ENCODE measurements around the gene CDC34.

Gene CDC34

DNA sequence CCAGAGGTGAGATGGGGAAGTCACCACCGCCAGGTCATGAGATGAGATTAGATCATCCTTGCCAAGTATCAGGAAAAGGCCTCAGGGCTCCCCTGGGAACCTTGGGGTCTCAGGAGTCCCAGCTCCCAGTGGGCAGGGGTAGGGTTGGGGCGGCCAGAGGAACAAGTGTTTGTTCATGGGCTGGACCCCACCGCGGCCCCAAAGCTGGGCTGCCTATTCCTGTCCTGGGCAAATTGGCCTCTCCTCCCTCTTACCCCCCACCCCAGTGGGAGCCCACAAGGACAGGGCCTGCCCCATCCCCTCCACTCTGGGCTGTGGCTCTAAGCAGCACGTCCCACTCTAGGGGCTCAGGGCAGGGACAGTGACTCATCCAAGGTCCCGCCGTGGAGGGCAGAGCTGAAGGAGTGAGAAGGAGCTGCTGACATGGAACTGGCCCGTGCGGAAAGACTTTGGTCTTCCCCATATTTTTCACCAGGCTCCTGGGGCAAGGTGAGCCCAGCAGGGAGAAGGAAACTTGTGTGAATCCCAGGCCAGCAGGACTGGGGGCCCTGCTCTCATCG lies 54.1 kb downstream of the CDC34 start:
- H3K4me1 ChIP-seq (ENCODE audit: control insufficient read depth in 1 of 2, insufficient read depth in 1 of 2, low read depth in 1 of 2, low read length in 1 of 2), result no peaks in the 10 kb centered on the region
- H3K36me3 ChIP-seq, result peaks cover 33% of the 10 kb centered on the region
- H3K9me3 ChIP-seq, result no peaks in the 10 kb centered on the region
- H3K27me3 ChIP-seq, result peaks cover 55% of the 10 kb centered on the region
- TF ChIP-seq, protein P1, sequence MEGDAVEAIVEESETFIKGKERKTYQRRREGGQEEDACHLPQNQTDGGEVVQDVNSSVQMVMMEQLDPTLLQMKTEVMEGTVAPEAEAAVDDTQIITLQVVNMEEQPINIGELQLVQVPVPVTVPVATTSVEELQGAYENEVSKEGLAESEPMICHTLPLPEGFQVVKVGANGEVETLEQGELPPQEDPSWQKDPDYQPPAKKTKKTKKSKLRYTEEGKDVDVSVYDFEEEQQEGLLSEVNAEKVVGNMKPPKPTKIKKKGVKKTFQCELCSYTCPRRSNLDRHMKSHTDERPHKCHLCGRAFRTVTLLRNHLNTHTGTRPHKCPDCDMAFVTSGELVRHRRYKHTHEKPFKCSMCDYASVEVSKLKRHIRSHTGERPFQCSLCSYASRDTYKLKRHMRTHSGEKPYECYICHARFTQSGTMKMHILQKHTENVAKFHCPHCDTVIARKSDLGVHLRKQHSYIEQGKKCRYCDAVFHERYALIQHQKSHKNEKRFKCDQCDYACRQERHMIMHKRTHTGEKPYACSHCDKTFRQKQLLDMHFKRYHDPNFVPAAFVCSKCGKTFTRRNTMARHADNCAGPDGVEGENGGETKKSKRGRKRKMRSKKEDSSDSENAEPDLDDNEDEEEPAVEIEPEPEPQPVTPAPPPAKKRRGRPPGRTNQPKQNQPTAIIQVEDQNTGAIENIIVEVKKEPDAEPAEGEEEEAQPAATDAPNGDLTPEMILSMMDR (IDR thresholded peaks at IDR 0.05), result no peak
- H3K4me3 ChIP-seq (ENCODE audit: low read depth in 1 of 2, low read length in 1 of 2), result no peak overlapping the region
- H3K27ac ChIP-seq, result no peak overlapping the region

DNA sequence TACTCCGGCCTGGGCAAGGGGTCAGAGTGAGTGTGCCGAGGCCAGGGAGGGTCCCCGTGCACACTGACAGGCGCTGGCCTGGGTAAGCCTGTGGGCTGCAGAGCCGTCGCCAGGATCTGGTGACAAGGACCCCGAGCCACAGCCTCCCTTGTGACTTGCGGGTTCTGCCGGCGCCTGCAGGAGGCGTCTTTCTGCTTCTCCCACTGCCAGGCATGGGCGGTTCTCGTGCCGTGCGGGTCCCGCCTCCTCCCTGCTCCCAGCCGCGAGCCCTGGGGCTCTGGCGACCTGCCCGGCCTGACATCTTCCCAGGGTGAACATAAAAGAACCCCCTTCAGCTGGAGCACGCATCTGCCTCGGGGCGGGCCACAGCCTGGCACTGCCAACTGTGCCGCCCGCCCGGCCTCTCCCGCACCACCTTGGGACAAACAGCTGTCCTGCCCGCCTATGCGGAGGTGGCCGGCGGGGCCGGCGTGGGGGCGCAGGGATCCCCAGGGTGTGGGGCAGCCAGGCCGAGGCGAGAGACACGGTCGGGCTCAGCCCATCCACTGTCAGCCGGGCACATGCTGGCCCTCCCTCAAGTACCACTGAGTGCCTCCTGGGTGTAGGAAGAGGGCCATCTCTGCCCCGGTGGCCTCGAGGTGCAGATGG lies 56.7 kb downstream of the CDC34 start:
- H3K4me3 ChIP-seq (ENCODE audit: low read depth in 1 of 2, low read length in 1 of 2), result no peak overlapping the region
- H3K27ac ChIP-seq, result no peak overlapping the region
- no peaks in the 10 kb centered on the region for H3K9me3 ChIP-seq
- H3K36me3 ChIP-seq, result peaks cover 7% of the 10 kb centered on the region
- H3K4me1 ChIP-seq (ENCODE audit: control insufficient read depth in 1 of 2, insufficient read depth in 1 of 2, low read depth in 1 of 2, low read length in 1 of 2), result no peaks in the 10 kb centered on the region
- TF ChIP-seq, protein P1 (IDR thresholded peaks at IDR 0.05), result no peak
- H3K27me3 ChIP-seq, result peaks cover 81% of the 10 kb centered on the region

DNA sequence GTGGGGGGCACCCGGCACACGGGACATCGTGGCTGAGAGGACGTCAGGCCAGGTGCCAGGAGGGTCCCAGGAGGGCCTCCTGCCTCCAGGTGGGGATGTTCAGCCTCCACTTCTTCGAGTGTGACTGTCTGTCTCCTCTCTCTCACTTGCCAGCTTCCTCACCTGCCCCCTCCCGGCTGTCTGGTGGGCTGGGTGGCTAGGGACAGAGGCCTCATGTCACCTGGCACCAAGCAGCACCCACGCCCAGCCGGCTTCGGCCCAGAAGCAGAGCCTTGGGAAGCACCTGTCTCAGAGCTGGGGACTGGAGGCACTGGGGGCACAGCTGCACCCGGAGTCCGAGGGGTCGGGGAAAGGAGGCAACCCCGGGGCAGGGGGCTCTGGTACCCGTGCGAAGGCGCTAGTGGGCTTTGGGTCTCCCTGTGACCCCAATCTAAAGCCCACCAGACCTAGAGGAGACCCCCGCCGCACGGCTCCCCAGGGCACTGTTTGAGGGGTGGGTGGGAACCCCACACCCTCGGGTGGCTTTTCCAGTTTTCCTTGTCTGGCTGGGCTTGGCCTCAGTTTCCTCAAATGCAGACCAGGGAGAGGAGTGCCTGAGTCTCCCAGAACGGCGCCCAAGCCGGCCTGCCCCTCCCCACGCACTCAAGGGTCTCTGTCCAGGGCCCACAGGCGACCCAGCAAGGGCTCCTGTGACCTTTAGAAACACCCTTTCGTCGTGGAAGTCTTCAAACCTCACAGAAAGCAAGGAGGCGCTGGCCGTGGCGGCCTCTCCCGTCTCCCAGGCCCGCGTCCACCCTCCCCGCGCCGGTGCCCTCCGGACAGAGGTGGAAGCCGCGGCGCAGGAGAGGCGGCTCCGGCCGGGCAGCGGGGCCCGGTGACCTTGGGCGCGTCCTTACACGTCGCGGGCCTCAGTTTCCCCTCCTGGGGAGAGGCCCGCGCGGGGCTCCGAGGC lies 57.5 kb downstream of the CDC34 start:
- Histone ChIP-seq H3K27me3 (peaks cover 89% of the 10 kb centered on the region), H3K4me3 (ENCODE audit: low read depth in 1 of 2, low read length in 1 of 2) (no peak overlapping the region), H3K9me3 (no peaks in the 10 kb centered on the region), H3K36me3 (no peaks in the 10 kb centered on the region), H3K4me1 (ENCODE audit: control insufficient read depth in 1 of 2, insufficient read depth in 1 of 2, low read depth in 1 of 2, low read length in 1 of 2) (no peaks in the 10 kb centered on the region), H3K27ac (no peak overlapping the region)
- TF ChIP-seq, protein P1 (IDR thresholded peaks at IDR 0.05), result no peak

DNA sequence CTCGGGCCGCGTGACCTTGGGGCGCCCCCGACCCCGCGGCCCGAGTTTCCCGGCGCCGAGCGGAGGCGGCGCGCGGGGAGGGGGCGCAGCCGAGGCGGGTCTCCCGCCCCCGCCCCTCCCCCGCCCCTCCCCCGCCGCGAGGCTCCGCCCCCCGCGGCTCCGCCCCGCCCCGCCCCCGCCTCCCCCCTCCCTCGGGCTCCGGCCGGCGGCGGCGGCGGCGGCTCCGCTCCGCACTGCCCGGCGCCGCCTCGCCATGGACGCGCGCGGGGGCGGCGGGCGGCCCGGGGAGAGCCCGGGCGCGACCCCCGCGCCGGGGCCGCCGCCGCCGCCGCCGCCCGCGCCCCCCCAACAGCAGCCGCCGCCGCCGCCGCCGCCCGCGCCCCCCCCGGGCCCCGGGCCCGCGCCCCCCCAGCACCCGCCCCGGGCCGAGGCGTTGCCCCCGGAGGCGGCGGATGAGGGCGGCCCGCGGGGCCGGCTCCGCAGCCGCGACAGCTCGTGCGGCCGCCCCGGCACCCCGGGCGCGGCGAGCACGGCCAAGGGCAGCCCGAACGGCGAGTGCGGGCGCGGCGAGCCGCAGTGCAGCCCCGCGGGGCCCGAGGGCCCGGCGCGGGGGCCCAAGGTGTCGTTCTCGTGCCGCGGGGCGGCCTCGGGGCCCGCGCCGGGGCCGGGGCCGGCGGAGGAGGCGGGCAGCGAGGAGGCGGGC lies 58.3 kb downstream of the CDC34 start, which contains the start of gene HCN2:
HCN2 (plus strand) TSS at position 189 of the 703 bp plus-strand sequence; CDS start at position 254, 65 bp downstream.
- H3K4me3 ChIP-seq (ENCODE audit: low read depth in 1 of 2, low read length in 1 of 2), result no peak within 1 kb of the TSS
- TF ChIP-seq, protein P1 (IDR thresholded peaks at IDR 0.05), result no peak
- peaks cover 92% of the 10 kb centered on the region for H3K27me3 ChIP-seq
- H3K27ac ChIP-seq, result no peak within 1 kb of the TSS
- no peaks in the 10 kb centered on the region for H3K36me3 ChIP-seq
- no peaks in the 10 kb centered on the region for H3K9me3 ChIP-seq
- no peaks in the 10 kb centered on the region for H3K4me1 ChIP-seq (ENCODE audit: control insufficient read depth in 1 of 2, insufficient read depth in 1 of 2, low read depth in 1 of 2, low read length in 1 of 2)

DNA sequence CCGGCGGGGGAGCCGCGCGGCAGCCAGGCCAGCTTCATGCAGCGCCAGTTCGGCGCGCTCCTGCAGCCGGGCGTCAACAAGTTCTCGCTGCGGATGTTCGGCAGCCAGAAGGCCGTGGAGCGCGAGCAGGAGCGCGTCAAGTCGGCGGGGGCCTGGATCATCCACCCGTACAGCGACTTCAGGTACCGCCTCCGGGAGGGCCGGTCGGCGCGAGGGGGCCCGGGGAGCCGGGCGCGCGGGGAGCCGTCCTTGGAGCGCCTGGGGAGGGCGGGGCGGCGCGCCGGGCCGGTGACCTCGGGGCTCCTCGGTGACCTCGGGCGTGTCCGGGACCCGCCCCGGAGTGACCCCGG lies 58.8 kb downstream of the CDC34 start:
- Histone ChIP-seq H3K36me3 (no peaks in the 10 kb centered on the region), H3K9me3 (no peaks in the 10 kb centered on the region), H3K4me3 (ENCODE audit: low read depth in 1 of 2, low read length in 1 of 2) (no peak overlapping the region), H3K27ac (no peak overlapping the region), H3K4me1 (ENCODE audit: control insufficient read depth in 1 of 2, insufficient read depth in 1 of 2, low read depth in 1 of 2, low read length in 1 of 2) (no peaks in the 10 kb centered on the region), H3K27me3 (peaks cover 95% of the 10 kb centered on the region)
- TF ChIP-seq, protein P1 (IDR thresholded peaks at IDR 0.05), result no peak
